ENCODE results near the gene FNDC11.

Gene FNDC11

GRCh38 chr20:63540417-63541186, 13.4 kb upstream of the FNDC11 start:
- DNase-seq, result no peak

- DNase-seq, result no peak
These were observed 12.6 kb upstream of the FNDC11 start for GRCh38 chr20:63541371-63541770.

- no peak for DNase-seq
These were observed 11.9 kb upstream of the FNDC11 start for GRCh38 chr20:63542031-63542559.

GRCh38 chr20:63542696-63543095, 11.3 kb upstream of the FNDC11 start:
- peak; percentile 46 for DNase-seq

GRCh38 chr20:63543131-63543530, 10.8 kb upstream of the FNDC11 start:
- no peak for DNase-seq

GRCh38 chr20:63543733-63544132, 10.2 kb upstream of the FNDC11 start:
- no peak for DNase-seq

GRCh38 chr20:63544241-63544957, 9.6 kb upstream of the FNDC11 start:
- DNase-seq, result no peak

- DNase-seq, result no peak
These were observed 8.9 kb upstream of the FNDC11 start for GRCh38 chr20:63544958-63545516.

GRCh38 chr20:63545814-63546213, 8.1 kb upstream of the FNDC11 start:
- DNase-seq, result no peak

GRCh38 chr20:63546256-63546955, 7.6 kb upstream of the FNDC11 start:
- no peak for DNase-seq

GRCh38 chr20:63546956-63547724, 6.8 kb upstream of the FNDC11 start:
- no peak for DNase-seq

GRCh38 chr20:63547725-63548480, 6.1 kb upstream of the FNDC11 start, which contains the start of gene SRMS:
Gene SRMS, minus strand, starts transcription at chr20:63547749. Its CDS starts 286 bp downstream, at chr20:63547463.
- no peak for DNase-seq

GRCh38 chr20:63548542-63548941, 5.4 kb upstream of the FNDC11 start:
- DNase-seq, result no peak

- no peak for DNase-seq
These were observed 4.9 kb upstream of the FNDC11 start for GRCh38 chr20:63549019-63549418.

- DNase-seq, result no peak
These were observed 4.2 kb upstream of the FNDC11 start for GRCh38 chr20:63549679-63550282.

- DNase-seq, result no peak
These were observed 2.9 kb upstream of the FNDC11 start for GRCh38 chr20:63551068-63551467.

- peak; percentile 72 for DNase-seq
These were observed 1.3 kb upstream of the FNDC11 start for GRCh38 chr20:63552481-63553249.

- DNase-seq, result peak; percentile 89
These were observed 567 bp upstream of the FNDC11 start for GRCh38 chr20:63553251-63553932.
